GM10248 (cell line): ENCODE results near the gene ZNF776.
A peak's percentile ranks its signal among the peaks of the same experiment; 100 is the strongest.
"Not testable (repeated sequence)": the region's sequence is repeated elsewhere in the genome, so short reads cannot be mapped to it uniquely, and the experiment has no call there.

ENCODE experiments used
- CTCF ChIA-PET: fragments of 300-600 bp; sonication (Branson Sonifier 250); formaldehyde crosslinking; extraction: SDS; loops from one replicate; lab custom pipeline; 2021; ENCODE audit warnings: antibody characterized with exemption; lab: Yijun Ruan, JAX
- POLR2A ChIA-PET: fragments of 350-650 bp; sonication (Branson Sonifier 250); formaldehyde crosslinking; extraction: SDS; loops from one replicate; lab custom pipeline; 2020; ENCODE audit warnings: antibody characterized with exemption; lab: Yijun Ruan, JAX
- DNase-seq: peaks from one replicate; pipeline ENCODE4 v3.0.0; 2012; ENCODE audit errors: extremely low spot score
- CTCF ChIP-seq: IDR thresholded peaks from 2 replicates; pipeline ENCODE4 v1.5.1; 2012; ENCODE audit warnings: mild to moderate bottlenecking, low read depth; ENCODE audit errors: extremely low read depth, missing control alignments, control extremely low read depth

The ZNF776 gene

GRCh38 chr19:57788114-57788692 lies 41.6 kb downstream of the ZNF776 start:
- no peak for TF ChIP-seq CTCF
- ChIA-PET POLR2A (no interaction called here), CTCF (no interaction called here)
- DNase-seq = no peak

GRCh38 chr19:57789288-57789687 lies 42.7 kb downstream of the ZNF776 start:
- DNase-seq = no peak
- POLR2A ChIA-PET = no interaction called here
- CTCF ChIA-PET = no interaction called here
- no peak for TF ChIP-seq CTCF

GRCh38 chr19:57796580-57796979 lies 50.0 kb downstream of the ZNF776 start:
- DNase-seq, CTCF ChIA-PET, POLR2A ChIA-PET: not testable (repeated sequence)

GRCh38 chr19:57800696-57801095 lies 54.1 kb downstream of the ZNF776 start:
- CTCF ChIA-PET = interaction anchor here (0.8 to 1.5 kb wide), 4 partner anchors 18 to 103 kb away, joined by 3 read pairs; partner anchors contain the start of genes ZNF587 and ZNF587B
- no peak for TF ChIP-seq CTCF
- DNase-seq = no peak
- POLR2A ChIA-PET = interaction anchor here (0.6 kb wide), 1 partner anchor 583 kb away, joined by 3 read pairs; no protein-coding TSS in a partner anchor

- peak; percentile 38 for TF ChIP-seq CTCF
- DNase-seq = peak; percentile 57
- ChIA-PET POLR2A (no interaction called here), CTCF (interaction anchor here (1.0 kb wide), 1 partner anchor 26 kb away, joined by 3 read pairs; no protein-coding TSS in a partner anchor)
Measured at GRCh38 chr19:57802269-57802668, 55.7 kb downstream of the ZNF776 start.

GRCh38 chr19:57803265-57803593 lies 56.6 kb downstream of the ZNF776 start:
- POLR2A ChIA-PET = no interaction called here
- TF ChIP-seq CTCF = no peak
- CTCF ChIA-PET = no interaction called here
- no peak for DNase-seq

GRCh38 chr19:57803594-57804325 lies 57.1 kb downstream of the ZNF776 start:
- no peak for TF ChIP-seq CTCF
- ChIA-PET POLR2A (interaction anchor here (0.5 kb wide), 1 partner anchor 667 kb away, joined by 7 read pairs; no protein-coding TSS in a partner anchor), CTCF (no interaction called here)
- DNase-seq = no peak
